WTC11 (cell line): ENCODE data around the gene ZBTB20. TPM values are rescaled to one million over a fixed set of nuclear protein-coding genes. Genes with fewer than 3 reads are reported as not detected.
A peak's percentile ranks its signal among the peaks of the same experiment; 100 is the strongest.
"Not testable (repeated sequence)": the region's sequence is repeated elsewhere in the genome, so short reads cannot be mapped to it uniquely, and the experiment has no call there.

Experiments
- ATAC-seq: fragments of 200-7000 bp; cut with Tn5 transposase; 2 replicates; pipeline ENCODE4 v1.10.0; 2021; ENCODE audit warnings: mild to moderate bottlenecking, moderate library complexity
- CTCF ChIA-PET: fragments of 300-600 bp; sonication (Branson Sonifier 250); formaldehyde crosslinking; loops from one replicate; lab custom pipeline; 2021; ENCODE audit warnings: antibody characterized with exemption; lab: Charles Lee
- POLR2A ChIA-PET: fragments of 350-600 bp; sonication (Branson Sonifier 250); formaldehyde crosslinking; loops from one replicate; lab custom pipeline; 2021; ENCODE audit warnings: antibody characterized with exemption; lab: Charles Lee
- DNase-seq: peaks from one replicate; pipeline ENCODE4 v3.0.0; 2021; ENCODE audit warnings: low spot score
- H3K27ac Mint-ChIP-seq: 2 replicates; pipeline ENCODE4 v1.8.0; 2021; ENCODE audit warnings: mixed read lengths
- H3K27me3 Mint-ChIP-seq: 2 replicates; pipeline ENCODE4 v1.8.0; 2021; ENCODE audit warnings: low read depth, mild to moderate bottlenecking, moderate library complexity, mixed read lengths
- H3K36me3 Mint-ChIP-seq: 2 replicates; pipeline ENCODE4 v1.8.0; 2021; ENCODE audit warnings: mixed read lengths
- H3K4me1 Mint-ChIP-seq: 2 replicates; pipeline ENCODE4 v1.8.0; 2022; ENCODE audit warnings: mixed read lengths
- H3K4me3 Mint-ChIP-seq: 2 replicates; pipeline ENCODE4 v1.8.0; 2021; ENCODE audit warnings: mild to moderate bottlenecking, moderate library complexity, mixed read lengths
- H3K9me3 Mint-ChIP-seq: 2 replicates; pipeline ENCODE4 v1.8.0; 2021; ENCODE audit warnings: mixed read lengths
- ATF1 ChIP-seq: sonication (generic); formaldehyde crosslinking; IDR thresholded peaks from 2 replicates; pipeline ENCODE4 v1.8.1; 2023; ENCODE audit warnings: mild to moderate bottlenecking, moderate library complexity, missing genetic modification reagents
- CREB1 ChIP-seq: sonication (generic); formaldehyde crosslinking; IDR thresholded peaks from 2 replicates; pipeline ENCODE4 v1.8.0; 2023; ENCODE audit warnings: mild to moderate bottlenecking, missing genetic modification reagents
- CREM ChIP-seq: sonication (generic); formaldehyde crosslinking; IDR thresholded peaks from 2 replicates; pipeline ENCODE4 v1.8.1; 2022; ENCODE audit warnings: mild to moderate bottlenecking, missing genetic modification reagents, moderate library complexity
- ETV6 ChIP-seq: sonication (generic); formaldehyde crosslinking; IDR thresholded peaks from 2 replicates; pipeline ENCODE4 v1.8.1; 2022; ENCODE audit warnings: mild to moderate bottlenecking, missing genetic modification reagents
- FOXJ3 ChIP-seq: sonication (generic); formaldehyde crosslinking; IDR thresholded peaks from 2 replicates; pipeline ENCODE4 v1.9.0; 2021; ENCODE audit warnings: missing genetic modification reagents, mild to moderate bottlenecking, borderline replicate concordance
- GABPB1 ChIP-seq: sonication (generic); formaldehyde crosslinking; IDR thresholded peaks from 2 replicates; pipeline ENCODE4 v1.8.1; 2023; ENCODE audit warnings: mild to moderate bottlenecking, missing genetic modification reagents
- GRHL2 ChIP-seq: fragments of 250-450 bp; sonication (Bioruptor Pico); IDR thresholded peaks from 2 replicates; pipeline ENCODE4 v1.8.0; 2022; ENCODE audit warnings: mild to moderate bottlenecking, moderate library complexity; ENCODE audit not compliant: insufficient replicate concordance, severe bottlenecking
- GTF2I ChIP-seq: fragments of 250-450 bp; sonication (Bioruptor Pico); conservative IDR thresholded peaks from 2 replicates; pipeline ENCODE4 v1.4.0; 2021; ENCODE audit warnings: mild to moderate bottlenecking
- IRF2 ChIP-seq: sonication (generic); formaldehyde crosslinking; IDR thresholded peaks from 2 replicates; pipeline ENCODE4 v1.8.0; 2022; ENCODE audit warnings: low read depth, missing genetic modification reagents, borderline replicate concordance
- MXD4 ChIP-seq: fragments of 250-450 bp; sonication (Bioruptor Pico); IDR thresholded peaks from 2 replicates; pipeline ENCODE4 v1.8.0; 2021; ENCODE audit warnings: mild to moderate bottlenecking, moderate library complexity, borderline replicate concordance
- RORB ChIP-seq: fragments of 250-450 bp; sonication (Bioruptor Pico); IDR thresholded peaks from 2 replicates; pipeline ENCODE4 v1.9.0; 2021; ENCODE audit warnings: mild to moderate bottlenecking
- ZBTB21 ChIP-seq: sonication (generic); formaldehyde crosslinking; IDR thresholded peaks from 2 replicates; pipeline ENCODE4 v1.8.1; 2023; ENCODE audit warnings: mild to moderate bottlenecking, missing genetic modification reagents, borderline replicate concordance
- ZNF396 ChIP-seq: fragments of 250-450 bp; sonication (Bioruptor Pico); IDR thresholded peaks from 2 replicates; pipeline ENCODE4 v1.8.0; 2021; ENCODE audit warnings: mild to moderate bottlenecking, moderate library complexity, borderline replicate concordance
- ZNF671 ChIP-seq: fragments of 250-450 bp; sonication (Bioruptor Pico); IDR thresholded peaks from 2 replicates; pipeline ENCODE4 v1.8.0; 2021; ENCODE audit warnings: mild to moderate bottlenecking
- total RNA-seq: library from RNA; stranded (reverse); gene quantifications from 3 replicates; pipeline ENCODE4 v1.2.3, GENCODE V29; 2021
- TF ChIP-seq, protein P1 (sequence below): fragments of 200-600 bp; IDR thresholded peaks from 2 replicates; pipeline ENCODE4 v1.8.0; 2022; ENCODE audit warnings: antibody characterized with exemption
- TF ChIP-seq, protein P2 (sequence below): sonication (generic); formaldehyde crosslinking; IDR thresholded peaks from 2 replicates; pipeline ENCODE4 v1.8.0; 2022; ENCODE audit warnings: mild to moderate bottlenecking, missing genetic modification reagents
- TF ChIP-seq, protein P3 (sequence below): fragments of 250-450 bp; sonication (Bioruptor Pico); IDR thresholded peaks from 2 replicates; pipeline ENCODE4 v2.1.2; 2022; ENCODE audit warnings: mild to moderate bottlenecking, moderate library complexity
- TF ChIP-seq, protein P4 (sequence below): fragments of 250-450 bp; sonication (Bioruptor Pico); IDR thresholded peaks from 2 replicates; pipeline ENCODE4 v1.9.0; 2021; ENCODE audit warnings: mild to moderate bottlenecking
- TF ChIP-seq, protein P5 (sequence below): sonication (generic); formaldehyde crosslinking; IDR thresholded peaks from 2 replicates; pipeline ENCODE4 v1.8.1; 2023; ENCODE audit warnings: mild to moderate bottlenecking, moderate library complexity, missing genetic modification reagents
- TF ChIP-seq, protein P6 (sequence below): sonication (generic); formaldehyde crosslinking; IDR thresholded peaks from 2 replicates; pipeline ENCODE4 v1.8.0; 2022; ENCODE audit warnings: mild to moderate bottlenecking, missing genetic modification reagents

Gene ZBTB20
- total RNA-seq, 1 experiment from 2014 or later = 1.5 TPM

DNA sequence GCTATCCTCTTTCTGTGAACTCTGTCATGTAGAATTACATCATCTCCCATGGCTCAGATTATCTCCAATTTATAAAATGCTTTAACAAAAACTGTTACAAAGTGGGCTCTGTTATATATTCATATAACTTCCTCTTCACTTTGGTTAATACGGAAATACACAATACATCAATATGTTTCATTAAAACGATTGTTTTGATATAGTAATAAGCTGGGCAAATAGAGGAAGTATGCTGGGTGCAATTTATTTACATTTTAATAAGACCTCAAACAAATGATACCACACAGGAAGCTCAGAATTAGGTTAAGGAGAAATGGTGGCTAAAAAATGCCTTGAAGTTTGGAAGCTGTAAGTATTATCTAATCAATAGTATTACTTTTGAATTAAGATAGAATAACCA, 331.0 kb downstream of the ZBTB20 start:
- no peaks in the 10 kb centered on the region for H3K27me3 Mint-ChIP-seq
- ATAC-seq = no peak
- no peaks in the 10 kb centered on the region for H3K4me1 Mint-ChIP-seq
- no peak overlapping the region for H3K27ac Mint-ChIP-seq
- H3K4me3 Mint-ChIP-seq = no peak overlapping the region
- CTCF ChIA-PET = no interaction called here
- H3K9me3 Mint-ChIP-seq = peaks cover 3% of the 10 kb centered on the region; the same call in 1 of the 2 replicates
- TF ChIP-seq IRF2 (CRISPR knock-in tag) = no peak
- TF ChIP-seq FOXJ3 (CRISPR knock-in tag) = no peak
- no peak for TF ChIP-seq RORB (CRISPR knock-in tag)
- no peak for TF ChIP-seq ZNF396 (CRISPR knock-in tag)
- TF ChIP-seq, protein P1, sequence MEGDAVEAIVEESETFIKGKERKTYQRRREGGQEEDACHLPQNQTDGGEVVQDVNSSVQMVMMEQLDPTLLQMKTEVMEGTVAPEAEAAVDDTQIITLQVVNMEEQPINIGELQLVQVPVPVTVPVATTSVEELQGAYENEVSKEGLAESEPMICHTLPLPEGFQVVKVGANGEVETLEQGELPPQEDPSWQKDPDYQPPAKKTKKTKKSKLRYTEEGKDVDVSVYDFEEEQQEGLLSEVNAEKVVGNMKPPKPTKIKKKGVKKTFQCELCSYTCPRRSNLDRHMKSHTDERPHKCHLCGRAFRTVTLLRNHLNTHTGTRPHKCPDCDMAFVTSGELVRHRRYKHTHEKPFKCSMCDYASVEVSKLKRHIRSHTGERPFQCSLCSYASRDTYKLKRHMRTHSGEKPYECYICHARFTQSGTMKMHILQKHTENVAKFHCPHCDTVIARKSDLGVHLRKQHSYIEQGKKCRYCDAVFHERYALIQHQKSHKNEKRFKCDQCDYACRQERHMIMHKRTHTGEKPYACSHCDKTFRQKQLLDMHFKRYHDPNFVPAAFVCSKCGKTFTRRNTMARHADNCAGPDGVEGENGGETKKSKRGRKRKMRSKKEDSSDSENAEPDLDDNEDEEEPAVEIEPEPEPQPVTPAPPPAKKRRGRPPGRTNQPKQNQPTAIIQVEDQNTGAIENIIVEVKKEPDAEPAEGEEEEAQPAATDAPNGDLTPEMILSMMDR = no peak
- no peak for TF ChIP-seq ZNF671
- TF ChIP-seq, protein P2, sequence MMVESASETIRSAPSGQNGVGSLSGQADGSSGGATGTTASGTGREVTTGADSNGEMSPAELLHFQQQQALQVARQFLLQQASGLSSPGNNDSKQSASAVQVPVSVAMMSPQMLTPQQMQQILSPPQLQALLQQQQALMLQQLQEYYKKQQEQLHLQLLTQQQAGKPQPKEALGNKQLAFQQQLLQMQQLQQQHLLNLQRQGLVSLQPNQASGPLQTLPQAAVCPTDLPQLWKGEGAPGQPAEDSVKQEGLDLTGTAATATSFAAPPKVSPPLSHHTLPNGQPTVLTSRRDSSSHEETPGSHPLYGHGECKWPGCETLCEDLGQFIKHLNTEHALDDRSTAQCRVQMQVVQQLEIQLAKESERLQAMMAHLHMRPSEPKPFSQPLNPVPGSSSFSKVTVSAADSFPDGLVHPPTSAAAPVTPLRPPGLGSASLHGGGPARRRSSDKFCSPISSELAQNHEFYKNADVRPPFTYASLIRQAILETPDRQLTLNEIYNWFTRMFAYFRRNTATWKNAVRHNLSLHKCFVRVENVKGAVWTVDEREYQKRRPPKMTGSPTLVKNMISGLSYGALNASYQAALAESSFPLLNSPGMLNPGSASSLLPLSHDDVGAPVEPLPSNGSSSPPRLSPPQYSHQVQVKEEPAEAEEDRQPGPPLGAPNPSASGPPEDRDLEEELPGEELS (CRISPR knock-in tag) = no peak
- TF ChIP-seq GRHL2 = no peak
- TF ChIP-seq, protein P3, sequence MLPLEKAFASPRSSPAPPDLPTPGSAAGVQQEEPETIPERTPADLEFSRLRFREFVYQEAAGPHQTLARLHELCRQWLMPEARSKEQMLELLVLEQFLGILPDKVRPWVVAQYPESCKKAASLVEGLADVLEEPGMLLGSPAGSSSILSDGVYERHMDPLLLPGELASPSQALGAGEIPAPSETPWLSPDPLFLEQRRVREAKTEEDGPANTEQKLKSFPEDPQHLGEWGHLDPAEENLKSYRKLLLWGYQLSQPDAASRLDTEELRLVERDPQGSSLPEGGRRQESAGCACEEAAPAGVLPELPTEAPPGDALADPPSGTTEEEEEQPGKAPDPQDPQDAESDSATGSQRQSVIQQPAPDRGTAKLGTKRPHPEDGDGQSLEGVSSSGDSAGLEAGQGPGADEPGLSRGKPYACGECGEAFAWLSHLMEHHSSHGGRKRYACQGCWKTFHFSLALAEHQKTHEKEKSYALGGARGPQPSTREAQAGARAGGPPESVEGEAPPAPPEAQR (CRISPR knock-in tag) = no peak
- no peak for TF ChIP-seq GABPB1 (CRISPR knock-in tag)
- no peak for TF ChIP-seq ETV6
- TF ChIP-seq, protein P4, sequence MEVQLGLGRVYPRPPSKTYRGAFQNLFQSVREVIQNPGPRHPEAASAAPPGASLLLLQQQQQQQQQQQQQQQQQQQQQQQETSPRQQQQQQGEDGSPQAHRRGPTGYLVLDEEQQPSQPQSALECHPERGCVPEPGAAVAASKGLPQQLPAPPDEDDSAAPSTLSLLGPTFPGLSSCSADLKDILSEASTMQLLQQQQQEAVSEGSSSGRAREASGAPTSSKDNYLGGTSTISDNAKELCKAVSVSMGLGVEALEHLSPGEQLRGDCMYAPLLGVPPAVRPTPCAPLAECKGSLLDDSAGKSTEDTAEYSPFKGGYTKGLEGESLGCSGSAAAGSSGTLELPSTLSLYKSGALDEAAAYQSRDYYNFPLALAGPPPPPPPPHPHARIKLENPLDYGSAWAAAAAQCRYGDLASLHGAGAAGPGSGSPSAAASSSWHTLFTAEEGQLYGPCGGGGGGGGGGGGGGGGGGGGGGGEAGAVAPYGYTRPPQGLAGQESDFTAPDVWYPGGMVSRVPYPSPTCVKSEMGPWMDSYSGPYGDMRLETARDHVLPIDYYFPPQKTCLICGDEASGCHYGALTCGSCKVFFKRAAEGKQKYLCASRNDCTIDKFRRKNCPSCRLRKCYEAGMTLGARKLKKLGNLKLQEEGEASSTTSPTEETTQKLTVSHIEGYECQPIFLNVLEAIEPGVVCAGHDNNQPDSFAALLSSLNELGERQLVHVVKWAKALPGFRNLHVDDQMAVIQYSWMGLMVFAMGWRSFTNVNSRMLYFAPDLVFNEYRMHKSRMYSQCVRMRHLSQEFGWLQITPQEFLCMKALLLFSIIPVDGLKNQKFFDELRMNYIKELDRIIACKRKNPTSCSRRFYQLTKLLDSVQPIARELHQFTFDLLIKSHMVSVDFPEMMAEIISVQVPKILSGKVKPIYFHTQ = no peak
- no peak for TF ChIP-seq CREM
- TF ChIP-seq, protein P5, sequence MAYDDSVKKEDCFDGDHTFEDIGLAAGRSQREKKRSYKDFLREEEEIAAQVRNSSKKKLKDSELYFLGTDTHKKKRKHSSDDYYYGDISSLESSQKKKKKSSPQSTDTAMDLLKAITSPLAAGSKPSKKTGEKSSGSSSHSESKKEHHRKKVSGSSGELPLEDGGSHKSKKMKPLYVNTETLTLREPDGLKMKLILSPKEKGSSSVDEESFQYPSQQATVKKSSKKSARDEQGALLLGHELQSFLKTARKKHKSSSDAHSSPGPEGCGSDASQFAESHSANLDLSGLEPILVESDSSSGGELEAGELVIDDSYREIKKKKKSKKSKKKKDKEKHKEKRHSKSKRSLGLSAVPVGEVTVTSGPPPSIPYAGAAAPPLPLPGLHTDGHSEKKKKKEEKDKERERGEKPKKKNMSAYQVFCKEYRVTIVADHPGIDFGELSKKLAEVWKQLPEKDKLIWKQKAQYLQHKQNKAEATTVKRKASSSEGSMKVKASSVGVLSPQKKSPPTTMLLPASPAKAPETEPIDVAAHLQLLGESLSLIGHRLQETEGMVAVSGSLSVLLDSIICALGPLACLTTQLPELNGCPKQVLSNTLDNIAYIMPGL (CRISPR knock-in tag) = no peak
- TF ChIP-seq, protein P6, sequence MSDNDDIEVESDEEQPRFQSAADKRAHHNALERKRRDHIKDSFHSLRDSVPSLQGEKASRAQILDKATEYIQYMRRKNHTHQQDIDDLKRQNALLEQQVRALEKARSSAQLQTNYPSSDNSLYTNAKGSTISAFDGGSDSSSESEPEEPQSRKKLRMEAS (CRISPR knock-in tag) = no peak
- no peak for TF ChIP-seq GTF2I
- TF ChIP-seq ATF1 (CRISPR knock-in tag) = no peak
- TF ChIP-seq CREB1 (CRISPR knock-in tag) = no peak
- TF ChIP-seq MXD4 (CRISPR knock-in tag) = no peak
- TF ChIP-seq ZBTB21 (CRISPR knock-in tag) = no peak
- TF ChIP-seq, all 79 proteins: peak for 0
- peaks cover 3% of the 10 kb centered on the region; the same call in 1 of the 2 replicates for H3K36me3 Mint-ChIP-seq
- DNase-seq = no peak
- POLR2A ChIA-PET = no interaction called here

DNA sequence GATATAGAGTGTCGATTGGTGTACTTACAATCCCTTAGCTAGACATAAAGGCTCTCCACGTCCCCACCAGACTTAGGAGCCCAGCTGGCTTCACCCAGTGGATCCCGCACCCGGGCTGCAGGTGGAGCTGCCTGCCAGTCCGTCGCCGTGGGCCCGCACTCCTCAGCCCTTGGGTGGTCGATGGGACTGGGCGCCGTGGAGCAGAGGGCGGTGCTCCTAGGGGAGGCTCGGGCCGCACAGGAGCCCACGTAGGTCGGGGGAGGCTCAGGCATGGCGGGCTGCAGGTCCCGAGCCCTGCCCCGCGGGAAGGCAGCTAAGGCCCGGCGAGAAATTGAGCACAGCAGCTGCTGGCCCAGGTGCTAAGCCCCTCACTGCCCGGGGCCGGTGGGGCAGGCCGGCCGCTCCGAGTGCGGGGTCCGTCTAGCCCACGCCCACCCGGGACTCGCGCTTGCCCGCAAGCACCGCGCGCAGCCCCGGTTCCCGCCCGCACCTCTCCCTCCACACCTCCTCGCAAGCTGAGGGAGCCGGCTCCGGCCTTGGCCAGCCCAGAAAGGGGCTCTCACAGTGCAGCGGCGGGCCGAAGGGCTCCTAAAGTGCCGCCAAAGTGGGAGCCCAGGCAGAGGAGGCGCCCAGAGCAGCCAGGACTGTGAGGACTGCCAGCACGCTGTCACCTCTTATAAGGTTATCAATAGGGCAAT, 334.4 kb downstream of the ZBTB20 start:
- H3K36me3 Mint-ChIP-seq, ATAC-seq, H3K4me1 Mint-ChIP-seq, POLR2A ChIA-PET, H3K4me3 Mint-ChIP-seq, H3K9me3 Mint-ChIP-seq, CTCF ChIA-PET, H3K27ac Mint-ChIP-seq, H3K27me3 Mint-ChIP-seq: not testable (repeated sequence)
- DNase-seq = peak; percentile 19
